Stimulated activated CD4-positive, alpha-beta T cell treated with anti-CD3 and anti-CD28 coated beads, Interleukin-12 subunit alpha, Interleukin-12 subunit beta, amount 100 ng/mL, for 4 hours (primary cell): ENCODE measurements around the gene MUL1.

Experiments used
- DNase-seq: peaks from one replicate; pipeline ENCODE4 v3.0.0-alpha.2; 2020

Gene MUL1

DNA sequence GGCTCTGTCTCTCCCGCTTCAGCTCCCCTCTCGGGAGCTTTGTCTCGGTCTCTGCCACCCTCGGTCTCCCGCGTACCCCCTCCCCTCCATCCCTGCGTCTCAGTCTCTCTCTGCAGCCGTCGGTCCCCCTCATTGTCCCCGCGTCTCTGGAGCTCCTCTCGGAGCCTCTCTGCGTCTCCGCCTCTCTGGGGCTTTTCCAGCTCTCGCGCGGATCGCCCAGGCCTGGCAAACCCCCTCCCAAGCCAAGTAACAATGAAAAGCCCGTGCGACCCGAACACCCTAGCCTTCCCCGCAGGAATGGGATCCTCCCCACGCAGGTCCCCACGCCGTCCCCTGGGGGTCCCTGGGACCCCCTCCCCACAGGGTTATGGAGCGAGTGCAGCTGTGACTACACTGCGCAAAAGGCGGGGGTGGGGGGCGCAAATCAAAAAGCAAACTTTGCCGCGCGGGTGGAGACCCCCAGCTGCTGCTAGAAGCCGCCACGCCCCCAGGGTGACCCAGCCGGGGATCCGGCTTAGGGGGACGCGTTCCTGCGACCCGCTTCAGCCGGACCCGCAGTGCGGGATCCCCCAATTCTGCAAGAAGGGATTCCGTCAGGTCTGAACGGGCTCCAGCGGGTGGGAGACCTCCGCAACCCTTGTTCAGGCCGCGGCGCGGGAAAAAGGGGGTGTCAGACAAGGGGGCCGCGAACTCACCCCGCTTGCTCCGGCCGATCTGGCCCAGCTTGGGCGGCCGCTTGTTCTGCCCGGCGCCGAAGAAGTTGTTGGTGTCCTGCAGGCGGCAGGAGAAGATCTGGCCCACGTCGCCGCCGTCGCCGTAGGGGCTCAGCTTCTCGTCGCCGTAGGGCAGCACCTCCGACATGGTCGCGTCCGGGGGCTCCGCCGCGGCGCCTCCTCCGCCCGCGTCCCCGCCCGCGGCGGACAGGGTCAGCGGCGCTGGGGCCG, 23.2 kb downstream of the MUL1 start:
- no peak for DNase-seq

DNA sequence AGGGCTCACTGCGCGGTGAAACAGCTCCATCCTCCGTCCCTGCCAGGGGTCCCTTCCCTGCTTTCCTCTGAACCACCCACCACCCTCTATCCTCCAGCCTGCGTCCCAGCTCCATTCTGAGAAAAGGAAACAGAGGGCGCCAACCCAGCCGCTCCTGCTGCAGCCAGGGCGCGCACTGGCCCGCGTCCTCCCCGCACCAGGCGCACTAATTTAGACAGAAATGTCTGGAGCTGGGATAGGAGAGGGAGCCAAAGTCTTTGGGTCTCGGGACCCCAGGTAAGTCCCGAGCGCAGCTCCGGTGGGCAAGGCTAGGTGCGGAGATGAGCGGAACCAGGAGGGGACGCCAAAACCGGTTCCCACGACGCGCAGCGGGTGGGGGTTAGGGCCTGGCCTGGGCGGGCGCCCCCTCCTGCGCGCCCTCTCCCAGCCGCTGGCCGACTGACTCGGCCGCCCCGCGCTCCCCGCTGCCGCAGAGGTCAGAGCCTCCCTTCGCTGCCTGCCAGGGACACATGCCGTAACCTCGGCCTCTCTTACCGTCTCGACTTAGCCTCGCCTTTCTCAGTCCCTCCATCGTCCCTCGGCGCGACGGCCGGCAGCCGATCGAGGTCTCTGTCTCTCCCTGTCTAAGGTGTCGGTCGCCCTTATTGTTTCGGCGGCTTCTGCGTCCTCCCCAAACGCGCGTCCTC, 24.0 kb downstream of the MUL1 start:
- no peak for DNase-seq

DNA sequence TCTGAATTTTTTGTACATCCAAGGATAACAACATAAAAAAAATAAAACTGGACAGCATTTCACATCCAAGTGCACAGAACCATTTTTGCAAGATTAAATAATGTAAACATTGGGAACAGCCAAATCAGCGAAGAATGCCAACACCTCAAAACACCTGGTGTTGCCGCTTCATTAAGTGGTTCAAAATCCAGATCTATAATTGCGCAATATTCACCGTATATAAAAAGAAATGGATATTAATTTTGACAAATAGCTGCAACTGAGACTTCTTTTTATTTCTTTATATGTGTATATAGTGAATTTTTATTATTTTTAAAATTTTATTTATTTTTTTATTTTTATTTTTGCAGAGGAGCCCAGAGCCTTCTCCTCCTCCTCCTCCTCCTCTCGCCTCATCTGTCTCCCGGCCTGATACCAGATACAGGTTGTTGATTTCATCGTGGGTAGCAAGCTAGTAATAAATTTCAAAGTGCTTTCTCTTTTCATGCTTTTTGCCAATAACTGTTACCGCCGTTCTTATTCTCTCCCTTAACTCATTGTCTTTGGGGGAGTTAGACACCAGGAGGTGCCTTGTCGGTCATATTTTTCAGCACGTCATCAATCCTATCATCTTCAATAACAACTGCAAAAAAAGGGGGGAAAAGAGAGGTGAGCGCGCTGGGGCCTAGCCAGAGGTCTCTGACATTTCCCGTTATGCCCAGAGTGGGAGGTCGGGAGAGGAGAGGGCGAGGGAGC, 24.7 kb downstream of the MUL1 start:
- DNase-seq, result no peak

DNA sequence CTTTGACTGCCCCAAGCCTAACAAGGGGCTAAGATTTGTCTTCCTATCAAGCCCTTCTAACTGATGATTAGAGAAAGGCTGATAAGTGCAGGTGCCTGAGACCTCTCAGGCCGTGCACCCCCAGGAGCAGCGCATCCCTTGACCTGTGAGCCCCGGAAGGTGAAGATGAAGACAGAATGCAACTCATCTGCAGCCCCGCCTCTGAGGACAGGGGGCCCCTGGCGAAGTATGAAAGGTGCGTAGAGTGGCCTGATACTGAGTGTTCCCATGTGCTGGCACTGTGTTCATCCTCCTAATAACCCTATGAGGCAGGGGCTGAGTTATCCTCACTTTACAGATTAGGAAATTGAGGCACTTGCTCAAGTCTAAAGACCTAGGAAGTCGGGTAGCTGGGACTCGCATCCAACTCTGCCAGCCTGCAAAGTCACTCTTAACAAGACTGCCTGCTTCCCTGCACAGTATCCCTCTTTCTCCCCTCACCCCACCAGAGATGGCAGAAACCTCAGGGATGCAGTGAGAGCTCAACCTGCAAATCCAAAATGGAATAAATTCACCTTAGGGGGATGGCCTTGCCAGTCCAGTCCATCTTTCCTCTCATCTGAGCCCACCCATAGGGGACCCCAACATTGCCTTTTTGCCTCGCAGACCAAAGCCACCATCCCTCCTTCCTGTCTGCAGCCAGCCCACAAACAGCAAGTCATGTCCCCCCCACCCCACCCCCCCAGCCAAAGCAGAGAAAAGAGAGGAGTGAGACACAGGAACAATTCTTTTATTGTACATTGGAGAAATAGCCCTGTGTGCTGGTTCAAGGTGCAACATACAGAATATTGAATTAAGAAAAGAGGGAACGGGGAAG, 26.1 kb downstream of the MUL1 start:
- DNase-seq, result no peak

DNA sequence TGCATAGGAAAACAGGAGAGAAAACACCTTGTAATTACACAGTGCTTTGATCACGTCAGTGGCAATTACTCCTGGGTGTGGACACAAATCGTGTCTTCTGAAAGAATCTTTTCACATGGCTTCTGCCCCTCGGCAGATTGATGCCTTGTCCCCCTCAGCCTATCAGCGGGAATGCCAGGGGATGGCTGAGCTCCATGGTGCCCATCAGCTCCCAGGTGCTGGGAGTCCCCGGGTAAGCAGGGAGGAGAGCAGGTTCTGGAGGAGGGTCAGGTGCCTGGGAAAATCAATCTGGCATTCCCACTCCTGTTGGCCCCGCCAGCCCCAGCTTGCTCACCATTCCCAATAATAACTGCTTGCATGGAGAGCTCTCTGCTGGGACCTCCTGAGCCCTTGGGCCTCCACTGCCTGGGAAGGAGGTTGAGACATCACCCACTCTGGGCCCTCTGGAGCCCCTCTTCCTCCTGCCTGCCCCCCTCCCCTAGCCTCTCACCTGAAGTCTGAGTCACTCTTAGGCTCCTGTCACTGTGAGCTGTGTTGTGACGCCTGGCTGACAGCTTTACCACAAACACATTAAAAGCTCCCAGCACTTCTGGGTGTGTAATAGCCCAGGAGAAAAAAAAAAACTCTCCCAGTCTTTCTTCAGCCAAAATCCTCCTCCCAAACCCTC, 26.9 kb downstream of the MUL1 start:
- DNase-seq, result no peak

DNA sequence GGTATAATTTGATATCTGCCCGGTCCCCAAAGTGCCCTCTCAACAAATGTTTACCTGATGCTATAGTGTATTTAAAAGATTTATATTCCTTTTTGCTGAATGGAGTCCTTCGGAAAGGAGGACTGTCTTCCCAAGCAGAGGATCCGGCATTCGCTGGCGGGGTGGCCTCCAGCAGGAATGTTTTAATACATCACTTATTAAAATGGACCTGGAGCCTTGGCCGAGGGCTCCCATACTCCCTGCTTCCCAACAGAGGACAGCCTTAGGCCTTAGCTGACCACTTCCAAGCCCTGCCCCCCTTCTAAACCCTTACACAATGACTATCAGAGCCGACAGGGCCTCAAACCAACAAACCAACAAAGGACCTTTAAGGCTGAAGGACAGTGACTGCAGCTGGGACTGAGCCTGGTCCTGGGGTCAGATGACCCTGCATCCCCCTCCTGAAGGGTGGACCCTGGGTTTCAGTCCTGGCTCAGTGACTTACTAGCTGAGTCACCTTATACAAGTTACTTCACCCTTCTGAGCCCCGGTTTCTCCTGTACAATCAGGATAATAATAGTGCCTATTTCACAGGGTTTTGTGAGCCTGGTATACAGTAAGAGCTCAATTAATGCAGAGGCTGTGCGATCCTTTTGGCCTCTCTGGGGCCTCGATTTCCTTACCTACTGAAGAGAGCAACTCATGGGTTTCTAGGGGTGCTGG, 27.6 kb downstream of the MUL1 start:
- DNase-seq, result no peak

DNA sequence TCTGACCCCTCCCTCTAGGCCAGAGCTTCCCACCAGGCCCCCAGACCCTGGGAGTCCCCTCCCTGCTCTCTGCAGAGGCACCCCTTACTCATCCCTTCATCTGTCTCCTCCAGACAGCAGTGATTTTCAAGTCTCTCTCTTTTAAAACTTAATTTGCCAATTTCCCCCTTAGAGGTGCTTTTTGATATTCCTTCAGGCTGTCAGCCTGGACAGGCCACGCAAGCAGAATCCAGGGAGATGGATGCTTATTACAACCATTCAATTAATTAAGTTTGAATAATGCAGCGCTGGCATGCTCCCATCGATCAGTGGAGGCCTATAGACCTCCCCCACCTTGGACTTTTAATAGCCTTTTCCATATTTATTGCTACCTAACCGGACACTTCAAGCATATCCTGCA, 28.1 kb downstream of the MUL1 start:
- DNase-seq, result no peak

DNA sequence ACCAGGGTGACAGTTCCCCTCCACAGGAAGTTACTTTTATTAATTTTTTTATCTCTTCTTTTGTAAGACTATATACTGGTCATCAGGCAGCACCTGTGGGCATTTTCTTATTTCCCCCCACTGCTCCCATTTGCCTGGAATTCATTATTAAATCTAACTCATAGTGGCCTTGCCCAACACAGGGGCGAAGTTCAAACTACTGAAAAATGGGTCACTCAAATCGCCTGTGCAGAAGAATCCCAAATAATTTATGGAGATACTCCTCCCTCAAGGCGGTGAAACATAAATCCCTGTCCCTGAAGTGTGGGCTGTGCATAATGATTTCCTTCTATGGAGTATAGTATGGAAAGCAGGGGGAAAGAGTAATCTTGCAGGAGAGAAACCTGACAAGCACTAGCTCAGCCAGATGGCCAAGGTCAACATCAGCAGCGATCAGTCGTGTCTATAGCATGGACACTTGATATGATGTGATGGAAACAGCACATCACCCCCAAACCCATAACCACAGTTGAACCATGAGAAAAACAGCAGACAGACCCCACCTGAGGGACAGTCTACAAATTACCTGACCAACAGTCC, 29.8 kb downstream of the MUL1 start:
- DNase-seq, result no peak

DNA sequence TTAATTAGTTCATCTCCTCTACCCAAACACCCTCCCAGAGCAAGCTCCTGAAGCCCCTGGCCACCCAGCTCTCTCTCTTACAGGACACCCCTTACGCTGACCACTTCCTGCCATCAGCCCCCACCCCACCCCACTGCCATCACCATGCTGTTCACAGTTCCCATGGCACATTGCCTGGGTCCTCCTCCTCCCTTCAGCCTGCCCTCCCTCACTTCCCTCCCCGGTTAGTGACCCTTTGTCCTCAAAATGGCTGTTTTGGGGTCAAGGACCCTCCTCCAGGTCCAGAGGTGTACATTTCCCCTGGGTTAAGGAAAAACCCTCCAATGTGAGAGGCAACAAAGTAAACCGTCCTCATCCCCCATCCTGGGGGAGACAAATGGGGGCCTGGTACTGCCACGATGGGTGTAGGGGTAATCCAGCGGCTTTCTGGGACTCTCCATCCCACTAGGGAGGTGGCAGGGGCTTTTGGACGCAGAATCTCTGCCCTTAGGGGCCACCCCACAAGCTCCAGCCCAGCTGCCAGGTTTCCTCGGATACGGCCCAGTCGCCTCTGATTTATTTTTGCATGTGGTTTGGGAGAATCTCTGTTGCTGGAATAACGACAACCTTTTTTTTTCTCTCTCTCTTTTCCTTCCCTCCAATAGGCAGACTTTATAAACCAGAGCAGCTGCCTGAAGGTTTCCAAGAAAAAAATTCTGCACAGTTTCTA, 30.4 kb downstream of the MUL1 start:
- DNase-seq, result no peak

DNA sequence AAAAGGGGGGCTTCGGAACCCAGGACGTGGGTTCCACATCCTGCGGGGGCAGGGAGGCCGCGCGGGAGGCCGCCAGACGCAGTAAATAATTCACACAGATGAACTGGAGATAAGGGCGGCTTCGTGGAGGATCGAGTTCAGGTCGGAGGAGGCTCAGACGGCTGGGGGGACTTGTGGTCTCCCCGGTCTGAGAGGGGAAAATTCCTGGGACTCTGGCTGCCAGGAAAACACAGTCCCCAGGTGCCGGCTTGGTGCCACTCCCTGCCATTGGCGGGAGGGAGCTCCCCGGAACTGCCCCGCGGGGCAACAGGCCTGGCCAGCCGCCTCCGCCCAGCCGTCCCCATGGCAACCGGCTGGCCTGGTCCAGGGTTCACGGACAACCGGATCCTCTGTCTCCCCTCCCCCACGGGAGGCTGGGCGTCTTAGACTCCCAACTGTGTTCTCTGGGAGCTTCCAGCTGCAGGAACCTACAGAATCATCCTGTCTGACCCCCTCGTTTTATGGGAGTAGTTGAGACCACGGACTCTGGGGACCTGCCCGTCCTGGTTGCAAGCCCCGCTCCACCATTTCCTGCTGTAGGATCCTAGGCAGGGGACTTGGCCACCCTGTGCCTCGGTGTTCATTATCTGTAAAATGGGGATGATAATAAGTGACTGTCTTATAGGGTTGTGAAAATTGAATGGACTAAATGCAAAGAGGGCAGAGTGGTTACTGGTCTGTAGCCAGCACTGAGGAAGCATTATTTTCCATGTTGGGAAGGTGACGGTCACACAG, 31.5 kb downstream of the MUL1 start:
- DNase-seq, result no peak

DNA sequence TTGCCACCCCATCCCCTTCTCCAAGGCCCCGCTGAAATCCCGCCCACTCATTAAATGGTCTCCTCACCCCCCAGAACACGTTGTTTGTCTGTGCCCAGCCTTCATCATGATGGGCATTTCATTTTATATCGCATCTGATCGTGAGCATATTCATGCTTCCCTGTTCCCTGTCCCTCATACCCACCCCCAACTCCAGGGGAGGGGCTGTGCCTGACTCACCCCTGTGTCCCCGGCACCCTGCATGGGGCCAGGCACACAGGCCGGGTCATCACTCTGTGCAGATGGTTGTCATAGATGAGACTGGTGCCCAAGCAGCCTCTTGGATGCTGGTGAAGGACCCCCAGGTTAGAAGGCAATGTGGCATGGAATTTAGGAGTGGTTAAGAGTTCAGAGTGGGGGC, 33.0 kb downstream of the MUL1 start:
- no peak for DNase-seq

DNA sequence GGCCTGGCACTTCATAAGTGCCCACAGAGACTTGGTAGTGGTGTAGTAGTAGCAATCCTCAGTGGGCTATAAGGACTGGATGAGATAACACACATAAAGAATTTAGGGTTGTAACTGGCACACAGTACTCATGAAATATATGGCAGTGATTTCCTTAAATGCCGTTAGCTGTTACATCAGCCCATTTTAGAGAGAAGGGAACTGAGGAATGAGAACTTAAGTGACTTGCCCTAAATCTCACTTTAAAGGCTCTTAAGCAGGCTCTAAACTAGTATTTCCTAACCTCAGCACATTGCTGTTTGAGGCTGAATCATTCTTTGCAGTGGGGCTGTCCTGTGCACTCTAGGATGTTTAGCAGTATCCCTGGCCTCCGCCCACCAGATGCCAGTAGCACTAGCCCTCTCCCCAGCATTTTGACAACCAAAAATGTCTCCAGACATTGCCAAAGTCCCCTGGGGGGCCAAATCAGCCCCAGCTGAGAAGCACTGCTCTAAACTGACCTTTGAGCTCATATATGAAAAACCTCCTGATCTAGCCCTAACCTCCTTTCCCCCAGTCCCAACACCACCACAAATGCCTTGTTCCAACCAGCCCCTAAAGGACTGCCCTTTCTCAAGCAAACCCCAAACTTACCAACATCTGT, 33.5 kb downstream of the MUL1 start:
- DNase-seq, result no peak

DNA sequence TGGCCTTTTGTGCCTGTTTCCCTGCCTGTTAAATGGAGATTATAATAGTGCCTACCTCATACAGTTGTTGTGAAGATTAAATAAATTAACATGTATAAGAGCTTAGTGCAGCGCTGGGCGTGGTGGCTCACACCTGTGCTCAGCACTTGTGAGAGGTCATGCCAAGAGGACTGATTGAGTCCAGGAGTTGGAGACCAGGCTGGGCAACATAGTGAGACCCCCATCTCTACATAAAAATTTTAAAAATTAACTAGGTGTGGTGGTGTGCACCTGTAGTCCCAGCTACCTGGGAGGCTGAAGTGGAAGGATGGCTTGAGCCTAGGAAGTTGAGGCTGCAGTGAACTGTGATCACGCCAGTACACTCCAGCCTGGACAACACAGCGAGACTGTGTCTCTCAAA, 34.1 kb downstream of the MUL1 start:
- DNase-seq, result no peak

DNA sequence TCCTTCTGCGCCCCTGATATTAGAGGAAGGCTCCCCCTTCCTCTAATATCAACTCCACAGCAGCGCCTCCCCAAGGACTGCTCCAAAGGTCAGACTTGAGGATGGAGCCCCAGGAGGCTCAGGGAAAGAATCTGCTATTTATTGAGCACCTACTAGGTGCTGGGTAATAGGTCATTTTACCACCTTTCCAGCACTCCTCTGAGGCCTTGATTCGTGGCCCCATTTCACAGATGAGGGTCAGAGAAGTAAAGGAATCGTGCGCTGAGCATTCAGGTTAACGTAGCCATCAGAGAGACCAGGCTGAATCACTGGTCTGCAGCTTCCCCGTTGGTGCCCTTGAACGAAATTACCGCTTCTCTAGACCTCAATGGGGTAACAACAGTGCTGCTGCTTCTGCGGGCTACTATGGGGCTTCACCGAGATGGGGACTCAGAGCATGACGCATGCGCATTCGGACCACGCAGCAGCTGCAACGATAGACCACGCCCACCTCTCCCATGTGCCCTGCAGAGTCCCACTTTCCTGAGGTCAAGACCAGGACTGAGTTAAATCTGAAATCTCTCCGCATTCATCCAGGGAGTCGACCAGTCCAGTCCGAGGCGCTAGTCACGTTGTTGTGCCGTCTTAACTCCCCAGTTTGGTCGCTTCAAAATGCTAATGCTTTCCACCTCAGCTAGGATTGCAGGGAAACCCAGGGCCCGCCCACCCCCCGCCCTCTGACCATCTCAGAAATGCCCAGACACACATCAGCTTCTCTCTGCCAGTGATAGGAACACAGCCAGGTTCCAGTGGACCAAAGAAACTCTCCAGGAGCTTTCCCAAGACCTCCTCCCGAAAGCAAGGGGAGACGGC, 34.9 kb downstream of the MUL1 start:
- no peak for DNase-seq

DNA sequence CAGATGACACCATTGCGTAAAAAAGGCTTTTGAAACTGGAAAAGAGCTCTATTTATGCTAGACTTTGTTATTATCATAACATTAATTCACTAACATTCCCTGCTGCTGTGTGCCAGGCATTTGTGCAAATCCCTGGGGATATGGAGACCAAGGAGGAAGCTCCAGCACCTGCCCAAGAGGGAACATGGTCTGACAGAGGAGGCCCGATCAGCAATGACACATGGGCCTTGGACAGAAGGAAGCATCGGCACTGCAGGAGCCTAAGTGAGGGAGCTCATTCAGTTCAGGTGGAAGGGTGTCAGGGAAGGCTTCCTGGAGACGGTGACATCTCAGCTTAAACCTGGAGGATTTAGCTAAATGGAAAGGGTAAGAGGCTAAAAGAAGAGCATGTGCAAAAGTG, 35.8 kb downstream of the MUL1 start:
- no peak for DNase-seq

DNA sequence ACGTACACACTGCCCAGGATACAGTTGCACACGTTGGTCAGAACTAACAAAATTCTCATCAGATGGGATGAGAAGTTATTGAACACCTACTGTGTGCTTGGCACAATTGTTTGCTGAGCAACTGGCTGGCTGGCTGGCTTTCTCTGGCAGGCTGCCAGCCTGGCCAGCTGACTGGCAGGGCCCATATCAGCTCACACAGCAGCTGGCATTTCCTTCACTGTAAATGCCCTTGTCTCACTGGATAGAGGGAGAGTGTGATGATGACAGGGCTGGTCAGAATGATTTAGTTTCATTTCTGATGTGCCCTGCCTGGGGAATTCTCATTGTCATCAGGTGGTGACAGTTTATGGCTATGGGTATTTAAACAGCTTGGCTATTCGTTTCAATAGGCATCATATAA, 37.8 kb downstream of the MUL1 start:
- DNase-seq, result no peak

DNA sequence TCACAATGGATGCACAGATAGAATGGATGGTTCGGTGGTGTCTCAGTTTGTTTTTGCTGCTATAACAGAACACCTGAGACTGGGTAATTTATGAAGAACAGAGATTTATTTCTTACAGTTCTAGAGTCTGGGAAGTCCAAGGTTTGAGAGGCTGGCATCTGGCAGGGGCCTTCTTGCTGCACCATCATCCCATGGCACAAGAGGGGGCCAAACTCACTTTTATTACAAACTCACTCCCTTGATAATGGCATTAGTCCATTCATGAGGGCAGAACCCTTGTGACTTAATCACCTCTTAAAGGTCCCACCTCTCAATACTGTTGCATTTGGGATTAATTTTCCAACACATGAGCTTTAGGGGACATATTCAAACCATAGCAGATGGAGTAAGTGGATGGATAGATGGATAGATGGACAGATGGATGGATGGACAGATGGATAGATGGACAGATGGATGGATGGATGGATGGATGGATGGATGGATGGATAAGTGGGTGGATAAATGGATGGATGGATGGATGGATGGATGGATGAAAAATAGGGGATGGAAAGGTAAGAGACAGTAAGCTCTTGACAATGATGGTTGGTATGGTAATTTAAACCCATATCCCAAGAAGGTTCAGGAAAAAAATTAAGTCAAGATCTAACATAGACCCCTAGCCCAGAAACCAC, 38.4 kb downstream of the MUL1 start:
- DNase-seq, result no peak

DNA sequence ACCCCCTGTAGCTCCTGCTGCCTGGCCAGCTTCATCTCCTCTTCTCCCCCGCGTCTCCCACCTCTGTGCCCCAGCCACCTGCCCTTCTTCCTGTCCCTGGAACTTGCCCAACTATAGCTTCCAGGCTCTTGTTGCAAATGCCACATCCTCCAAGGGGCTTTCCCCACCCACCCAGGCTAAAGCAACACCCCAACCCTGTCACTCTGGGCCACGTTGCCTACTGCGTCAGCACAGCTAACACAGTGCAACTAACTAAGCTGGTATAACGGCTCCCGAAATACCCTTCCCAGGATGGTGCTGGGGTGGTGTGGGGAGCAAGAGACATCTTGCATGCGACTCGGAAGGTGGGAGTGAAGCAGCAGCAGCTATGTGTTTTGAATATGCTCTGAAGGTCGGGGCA, 41.7 kb downstream of the MUL1 start:
- DNase-seq, result no peak
